Neural crest cell (in vitro differentiated cells): ENCODE results near the gene IRX6. TPM values are rescaled to one million over a fixed set of nuclear protein-coding genes. Genes with fewer than 3 reads are reported as not detected.

Experiments used
- DNase-seq: peaks from one replicate; pipeline ENCODE4 v3.0.0; 2021; ENCODE audit warnings: low read depth, mixed read lengths, low spot score
- H3K27ac Mint-ChIP-seq: one replicate; pipeline ENCODE4 v1.8.0; 2021; ENCODE audit warnings: mild to moderate bottlenecking, mixed read lengths; ENCODE audit not compliant: unreplicated experiment
- H3K27me3 Mint-ChIP-seq: 2 replicates; pipeline ENCODE4 v1.8.0; 2021; ENCODE audit warnings: low read depth, mild to moderate bottlenecking, mixed read lengths
- H3K36me3 Mint-ChIP-seq: 2 replicates; pipeline ENCODE4 v1.8.0; 2021; ENCODE audit warnings: low read depth, mild to moderate bottlenecking, mixed read lengths
- H3K4me1 Mint-ChIP-seq: 2 replicates; pipeline ENCODE4 v1.8.0; 2021; ENCODE audit warnings: mixed read lengths
- H3K4me3 Mint-ChIP-seq: one replicate; pipeline ENCODE4 v1.8.0; 2021; ENCODE audit warnings: mild to moderate bottlenecking, mixed read lengths
- H3K9me3 Mint-ChIP-seq: 2 replicates; pipeline ENCODE4 v1.8.0; 2021; ENCODE audit warnings: mixed read lengths
- total RNA-seq: library from RNA; stranded (reverse); gene quantifications from 2 replicates; pipeline ENCODE4 v1.2.1, GENCODE V29; 2021
- TF ChIP-seq, protein P1 (sequence below): fragments of 200-600 bp; sonication (generic); conservative IDR thresholded peaks from 2 replicates; pipeline ENCODE4 v1.5.0; 2021; ENCODE audit warnings: antibody characterized with exemption, mild to moderate bottlenecking

IRX6 gene
- total RNA-seq, 1 donor from 2014 or later = 0.14 TPM

GRCh38 chr16:55379876-55380390 lies 55.9 kb downstream of the IRX6 start:
- DNase-seq = no peak
- Mint-ChIP-seq H3K4me3 (no peak overlapping the region), H3K27ac (no peak overlapping the region), H3K27me3 (peaks cover 9% of the 10 kb centered on the region), H3K4me1 (peaks cover 4% of the 10 kb centered on the region), H3K9me3 (no peaks in the 10 kb centered on the region), H3K36me3 (no peaks in the 10 kb centered on the region)
- TF ChIP-seq, protein P1, sequence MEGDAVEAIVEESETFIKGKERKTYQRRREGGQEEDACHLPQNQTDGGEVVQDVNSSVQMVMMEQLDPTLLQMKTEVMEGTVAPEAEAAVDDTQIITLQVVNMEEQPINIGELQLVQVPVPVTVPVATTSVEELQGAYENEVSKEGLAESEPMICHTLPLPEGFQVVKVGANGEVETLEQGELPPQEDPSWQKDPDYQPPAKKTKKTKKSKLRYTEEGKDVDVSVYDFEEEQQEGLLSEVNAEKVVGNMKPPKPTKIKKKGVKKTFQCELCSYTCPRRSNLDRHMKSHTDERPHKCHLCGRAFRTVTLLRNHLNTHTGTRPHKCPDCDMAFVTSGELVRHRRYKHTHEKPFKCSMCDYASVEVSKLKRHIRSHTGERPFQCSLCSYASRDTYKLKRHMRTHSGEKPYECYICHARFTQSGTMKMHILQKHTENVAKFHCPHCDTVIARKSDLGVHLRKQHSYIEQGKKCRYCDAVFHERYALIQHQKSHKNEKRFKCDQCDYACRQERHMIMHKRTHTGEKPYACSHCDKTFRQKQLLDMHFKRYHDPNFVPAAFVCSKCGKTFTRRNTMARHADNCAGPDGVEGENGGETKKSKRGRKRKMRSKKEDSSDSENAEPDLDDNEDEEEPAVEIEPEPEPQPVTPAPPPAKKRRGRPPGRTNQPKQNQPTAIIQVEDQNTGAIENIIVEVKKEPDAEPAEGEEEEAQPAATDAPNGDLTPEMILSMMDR = no peak

Other genes starting within 250 kb of the IRX6 start
- 138 and 153 TPM in 2 replicates for gene MMP2, start 155.0 kb downstream of the IRX6 start, total RNA-seq
- gene LPCAT2, start 184.9 kb downstream of the IRX6 start, total RNA-seq = 7.2 and 7.9 TPM in 2 replicates
- 0.23 TPM in 1 of 2 replicates, not detected in the other for gene CAPNS2, start 242.5 kb downstream of the IRX6 start, total RNA-seq